ENCODE data around the gene DPPA2. TPM values are rescaled to one million over a fixed set of nuclear protein-coding genes. Genes with fewer than 3 reads are reported as not detected.

DPPA2 gene
- total RNA-seq, 1 experiment from 2014 or later: not detected

DNA sequence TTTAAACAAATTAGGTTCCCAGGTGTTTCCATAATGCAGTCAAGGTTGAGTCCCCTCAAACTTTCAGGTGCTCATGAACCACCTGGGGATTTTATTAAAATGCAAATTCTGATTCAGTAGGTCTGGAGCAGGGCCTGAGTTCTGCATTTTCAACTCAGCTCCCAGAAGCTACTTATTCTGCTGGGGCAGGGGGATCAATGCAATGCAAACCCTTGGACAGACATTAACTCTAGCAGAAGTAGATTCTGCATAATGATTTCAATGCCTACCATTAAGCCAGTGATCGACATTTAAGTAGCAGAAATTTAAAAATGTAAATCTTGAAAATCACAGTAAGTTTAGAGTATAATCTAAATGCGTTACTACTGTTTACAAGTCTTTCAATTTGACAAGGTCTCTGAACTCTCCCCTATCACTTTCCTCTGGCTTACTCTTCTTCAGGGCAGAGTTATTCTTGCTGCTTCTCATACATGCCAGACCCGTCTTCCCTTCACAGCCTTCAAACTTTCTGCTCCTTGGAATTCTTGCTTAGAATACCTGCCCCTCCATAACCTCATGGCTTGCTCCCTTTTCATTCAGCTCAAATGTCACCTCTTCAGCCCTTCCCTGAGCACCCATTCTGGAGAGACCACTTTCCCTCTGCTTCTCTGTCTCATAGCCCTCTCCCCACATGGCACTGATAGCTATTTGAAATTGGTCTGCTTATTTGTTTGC is 40.3 kb upstream of the DPPA2 start:
- intact Hi-C loops (cut with micrococcal nuclease; ENCODE audit: unreplicated experiment): no loop called here
- no peak for DNase-seq (ENCODE audit: low read depth, low spot score)
- CTCF ChIA-PET: no interaction called here
- in situ Hi-C loops (cut with HindIII; ENCODE audit: low pct_unique_long_range_greater_than_20kb, low sequenced_read_pairs): no loop called here
- no TSS peak for BruUV-seq (replicated peaks)
- Histone ChIP-seq H3K9me3 (ENCODE audit: control insufficient read depth, insufficient read depth, low read depth, low read length) (no peaks in the 10 kb centered on the region), H3K27ac (ENCODE audit: low read length) (no peak overlapping the region), H3K4me3 (ENCODE audit: low read depth in 2 of 2, low read length in 2 of 2) (no peak overlapping the region), H3K27me3 (ENCODE audit: control insufficient read depth, insufficient read depth, low read length) (no peaks in the 10 kb centered on the region), H3K36me3 (ENCODE audit: control insufficient read depth, insufficient read depth, low read length) (no peaks in the 10 kb centered on the region), H3K4me1 (ENCODE audit: control insufficient read depth, insufficient read depth, low read length) (no peaks in the 10 kb centered on the region)
- no peak for TF ChIP-seq TCF7L2 (IDR thresholded peaks at IDR 0.05; ENCODE audit: low read depth, low read length)
- no peak for TF ChIP-seq SIN3A (IDR thresholded peaks at IDR 0.05; ENCODE audit: borderline replicate concordance, insufficient read depth, low read depth, low read length)
- TF ChIP-seq, protein P1, sequence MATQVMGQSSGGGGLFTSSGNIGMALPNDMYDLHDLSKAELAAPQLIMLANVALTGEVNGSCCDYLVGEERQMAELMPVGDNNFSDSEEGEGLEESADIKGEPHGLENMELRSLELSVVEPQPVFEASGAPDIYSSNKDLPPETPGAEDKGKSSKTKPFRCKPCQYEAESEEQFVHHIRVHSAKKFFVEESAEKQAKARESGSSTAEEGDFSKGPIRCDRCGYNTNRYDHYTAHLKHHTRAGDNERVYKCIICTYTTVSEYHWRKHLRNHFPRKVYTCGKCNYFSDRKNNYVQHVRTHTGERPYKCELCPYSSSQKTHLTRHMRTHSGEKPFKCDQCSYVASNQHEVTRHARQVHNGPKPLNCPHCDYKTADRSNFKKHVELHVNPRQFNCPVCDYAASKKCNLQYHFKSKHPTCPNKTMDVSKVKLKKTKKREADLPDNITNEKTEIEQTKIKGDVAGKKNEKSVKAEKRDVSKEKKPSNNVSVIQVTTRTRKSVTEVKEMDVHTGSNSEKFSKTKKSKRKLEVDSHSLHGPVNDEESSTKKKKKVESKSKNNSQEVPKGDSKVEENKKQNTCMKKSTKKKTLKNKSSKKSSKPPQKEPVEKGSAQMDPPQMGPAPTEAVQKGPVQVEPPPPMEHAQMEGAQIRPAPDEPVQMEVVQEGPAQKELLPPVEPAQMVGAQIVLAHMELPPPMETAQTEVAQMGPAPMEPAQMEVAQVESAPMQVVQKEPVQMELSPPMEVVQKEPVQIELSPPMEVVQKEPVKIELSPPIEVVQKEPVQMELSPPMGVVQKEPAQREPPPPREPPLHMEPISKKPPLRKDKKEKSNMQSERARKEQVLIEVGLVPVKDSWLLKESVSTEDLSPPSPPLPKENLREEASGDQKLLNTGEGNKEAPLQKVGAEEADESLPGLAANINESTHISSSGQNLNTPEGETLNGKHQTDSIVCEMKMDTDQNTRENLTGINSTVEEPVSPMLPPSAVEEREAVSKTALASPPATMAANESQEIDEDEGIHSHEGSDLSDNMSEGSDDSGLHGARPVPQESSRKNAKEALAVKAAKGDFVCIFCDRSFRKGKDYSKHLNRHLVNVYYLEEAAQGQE (IDR thresholded peaks at IDR 0.05; ENCODE audit: insufficient read depth in 1 of 2, low read depth in 2 of 2, low read length in 1 of 2): no peak
- no peak for TF ChIP-seq POLR2AphosphoS5 (IDR thresholded peaks at IDR 0.05; ENCODE audit: low read depth, low read length)
- TF ChIP-seq, protein P2, sequence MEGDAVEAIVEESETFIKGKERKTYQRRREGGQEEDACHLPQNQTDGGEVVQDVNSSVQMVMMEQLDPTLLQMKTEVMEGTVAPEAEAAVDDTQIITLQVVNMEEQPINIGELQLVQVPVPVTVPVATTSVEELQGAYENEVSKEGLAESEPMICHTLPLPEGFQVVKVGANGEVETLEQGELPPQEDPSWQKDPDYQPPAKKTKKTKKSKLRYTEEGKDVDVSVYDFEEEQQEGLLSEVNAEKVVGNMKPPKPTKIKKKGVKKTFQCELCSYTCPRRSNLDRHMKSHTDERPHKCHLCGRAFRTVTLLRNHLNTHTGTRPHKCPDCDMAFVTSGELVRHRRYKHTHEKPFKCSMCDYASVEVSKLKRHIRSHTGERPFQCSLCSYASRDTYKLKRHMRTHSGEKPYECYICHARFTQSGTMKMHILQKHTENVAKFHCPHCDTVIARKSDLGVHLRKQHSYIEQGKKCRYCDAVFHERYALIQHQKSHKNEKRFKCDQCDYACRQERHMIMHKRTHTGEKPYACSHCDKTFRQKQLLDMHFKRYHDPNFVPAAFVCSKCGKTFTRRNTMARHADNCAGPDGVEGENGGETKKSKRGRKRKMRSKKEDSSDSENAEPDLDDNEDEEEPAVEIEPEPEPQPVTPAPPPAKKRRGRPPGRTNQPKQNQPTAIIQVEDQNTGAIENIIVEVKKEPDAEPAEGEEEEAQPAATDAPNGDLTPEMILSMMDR (IDR thresholded peaks at IDR 0.05): no peak
- POLR2A ChIA-PET: no interaction called here
- ATAC-seq: no peak

DNA sequence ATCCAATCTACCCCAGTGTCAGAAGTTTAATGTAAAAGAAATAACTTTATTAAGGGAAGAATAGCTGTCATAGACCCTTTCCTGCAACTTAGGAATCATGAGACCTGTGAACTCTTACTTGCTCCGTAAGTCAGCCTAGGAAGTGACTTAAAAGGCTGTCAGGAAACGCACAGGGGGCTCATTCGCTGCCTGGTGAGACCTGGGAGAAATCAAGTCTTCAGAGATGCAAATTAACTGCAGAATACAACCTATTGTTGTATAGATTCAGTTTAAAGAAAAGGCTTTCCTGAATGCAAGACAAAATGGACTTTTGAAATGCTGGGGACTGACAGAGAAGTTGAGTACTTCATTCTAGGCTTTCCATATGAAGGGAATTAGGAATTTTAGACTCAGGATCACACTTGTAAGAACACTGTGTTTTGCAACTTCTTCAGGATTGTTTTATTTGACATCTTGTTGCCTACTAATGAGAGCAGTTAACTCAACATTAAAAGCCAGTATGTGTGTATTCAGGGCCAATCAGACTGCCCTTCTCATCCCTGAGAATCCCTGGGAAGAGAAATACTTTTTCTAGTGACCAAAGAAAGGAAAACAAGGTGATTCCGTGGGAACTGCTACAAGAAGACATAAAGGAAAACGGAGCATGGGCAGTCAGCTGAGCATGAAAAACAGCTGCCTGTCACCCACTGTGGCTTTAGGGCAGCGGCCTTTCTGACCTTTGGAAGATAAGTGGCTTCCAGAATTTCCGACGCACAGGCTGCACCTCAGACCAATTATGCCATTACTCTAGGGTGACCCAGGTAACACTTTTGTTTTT is 39.5 kb upstream of the DPPA2 start:
- in situ Hi-C loops (cut with HindIII; ENCODE audit: low pct_unique_long_range_greater_than_20kb, low sequenced_read_pairs) (no loop called here), intact Hi-C loops (cut with micrococcal nuclease; ENCODE audit: unreplicated experiment) (no loop called here)
- Histone ChIP-seq H3K4me3 (ENCODE audit: low read depth in 2 of 2, low read length in 2 of 2) (no peak overlapping the region), H3K4me1 (ENCODE audit: control insufficient read depth, insufficient read depth, low read length) (no peaks in the 10 kb centered on the region), H3K9me3 (ENCODE audit: control insufficient read depth, insufficient read depth, low read depth, low read length) (no peaks in the 10 kb centered on the region), H3K27ac (ENCODE audit: low read length) (no peak overlapping the region), H3K27me3 (ENCODE audit: control insufficient read depth, insufficient read depth, low read length) (no peaks in the 10 kb centered on the region), H3K36me3 (ENCODE audit: control insufficient read depth, insufficient read depth, low read length) (no peaks in the 10 kb centered on the region)
- ChIA-PET CTCF (no interaction called here), POLR2A (no interaction called here)
- TF ChIP-seq TCF7L2 (IDR thresholded peaks at IDR 0.05; ENCODE audit: low read depth, low read length) (no peak), SIN3A (IDR thresholded peaks at IDR 0.05; ENCODE audit: borderline replicate concordance, insufficient read depth, low read depth, low read length) (no peak), POLR2AphosphoS5 (IDR thresholded peaks at IDR 0.05; ENCODE audit: low read depth, low read length) (no peak)
- TF ChIP-seq, protein P2 (IDR thresholded peaks at IDR 0.05): no peak
- TF ChIP-seq, protein P1 (IDR thresholded peaks at IDR 0.05; ENCODE audit: insufficient read depth in 1 of 2, low read depth in 2 of 2, low read length in 1 of 2): no peak
- no peak for DNase-seq (ENCODE audit: low read depth, low spot score)
- BruUV-seq (replicated peaks): no TSS peak
- no peak for ATAC-seq

Data from Panc1 (cell line).